A549 (cell line): ENCODE data around the gene HS3ST4.

ENCODE experiments used
- JUNB ChIP-seq: fragments of >200 bp; sonication (Bioruptor Twin); formaldehyde crosslinking; IDR thresholded peaks from 2 replicates; pipeline ENCODE4 v1.6.1; 2016
- KDM1A ChIP-seq: fragments of 200-600 bp; sonication (generic); IDR thresholded peaks from 2 replicates; pipeline ENCODE4 v1.6.1; 2016; ENCODE audit warnings: low read depth, mild to moderate bottlenecking
- MYC ChIP-seq: IDR thresholded peaks from 2 replicates; pipeline ENCODE4 v1.6.1; 2012; ENCODE audit warnings: mild to moderate bottlenecking, inconsistent platforms, low read length, improper control_type of control experiment, borderline replicate concordance
- NR3C1 ChIP-seq: fragments of >200 bp; sonication (Bioruptor Twin); formaldehyde crosslinking; IDR thresholded peaks from 3 replicates; pipeline ENCODE4 v1.6.1; 2017
- POLR2A ChIP-seq: IDR thresholded peaks from 2 replicates; pipeline ENCODE4 v1.6.1; 2012; ENCODE audit warnings: mild to moderate bottlenecking, low read length
- TF ChIP-seq, protein P1 (sequence below): fragments of 250-450 bp; sonication (Bioruptor Pico); IDR thresholded peaks from 2 replicates; pipeline ENCODE4 v1.5.0; 2021; ENCODE audit warnings: mild to moderate bottlenecking, moderate library complexity, borderline replicate concordance
- TF ChIP-seq, protein P2 (sequence below): fragments of >200 bp; sonication (Bioruptor Twin); formaldehyde crosslinking; IDR thresholded peaks from 3 replicates; pipeline ENCODE4 v1.5.1; 2016

DNA sequence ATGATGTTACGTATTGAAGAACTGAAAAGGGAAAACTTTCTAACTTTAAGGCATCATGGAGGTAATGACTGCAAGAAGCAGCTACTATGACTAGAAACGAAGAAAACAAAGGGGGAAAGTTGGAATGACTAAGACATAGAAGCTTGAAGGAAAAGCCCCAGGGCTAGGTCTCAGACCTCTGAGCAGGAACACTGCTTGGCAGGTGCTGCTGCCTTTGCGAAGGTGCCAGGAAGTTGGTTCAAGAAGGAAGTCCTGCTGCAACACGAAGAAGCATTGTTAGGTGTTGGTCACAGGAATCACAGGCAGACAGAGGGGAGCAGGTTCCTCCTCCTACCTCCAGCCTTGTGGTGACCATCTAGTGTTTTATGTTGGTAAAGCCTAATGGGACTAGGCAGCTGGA is 48.1 kb upstream of the HS3ST4 start:
- TF ChIP-seq POLR2A (no peak), JUNB (no peak), KDM1A (no peak), MYC (no peak), NR3C1 (no peak)
- TF ChIP-seq, protein P1, sequence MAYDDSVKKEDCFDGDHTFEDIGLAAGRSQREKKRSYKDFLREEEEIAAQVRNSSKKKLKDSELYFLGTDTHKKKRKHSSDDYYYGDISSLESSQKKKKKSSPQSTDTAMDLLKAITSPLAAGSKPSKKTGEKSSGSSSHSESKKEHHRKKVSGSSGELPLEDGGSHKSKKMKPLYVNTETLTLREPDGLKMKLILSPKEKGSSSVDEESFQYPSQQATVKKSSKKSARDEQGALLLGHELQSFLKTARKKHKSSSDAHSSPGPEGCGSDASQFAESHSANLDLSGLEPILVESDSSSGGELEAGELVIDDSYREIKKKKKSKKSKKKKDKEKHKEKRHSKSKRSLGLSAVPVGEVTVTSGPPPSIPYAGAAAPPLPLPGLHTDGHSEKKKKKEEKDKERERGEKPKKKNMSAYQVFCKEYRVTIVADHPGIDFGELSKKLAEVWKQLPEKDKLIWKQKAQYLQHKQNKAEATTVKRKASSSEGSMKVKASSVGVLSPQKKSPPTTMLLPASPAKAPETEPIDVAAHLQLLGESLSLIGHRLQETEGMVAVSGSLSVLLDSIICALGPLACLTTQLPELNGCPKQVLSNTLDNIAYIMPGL, result no peak
- TF ChIP-seq, protein P2, sequence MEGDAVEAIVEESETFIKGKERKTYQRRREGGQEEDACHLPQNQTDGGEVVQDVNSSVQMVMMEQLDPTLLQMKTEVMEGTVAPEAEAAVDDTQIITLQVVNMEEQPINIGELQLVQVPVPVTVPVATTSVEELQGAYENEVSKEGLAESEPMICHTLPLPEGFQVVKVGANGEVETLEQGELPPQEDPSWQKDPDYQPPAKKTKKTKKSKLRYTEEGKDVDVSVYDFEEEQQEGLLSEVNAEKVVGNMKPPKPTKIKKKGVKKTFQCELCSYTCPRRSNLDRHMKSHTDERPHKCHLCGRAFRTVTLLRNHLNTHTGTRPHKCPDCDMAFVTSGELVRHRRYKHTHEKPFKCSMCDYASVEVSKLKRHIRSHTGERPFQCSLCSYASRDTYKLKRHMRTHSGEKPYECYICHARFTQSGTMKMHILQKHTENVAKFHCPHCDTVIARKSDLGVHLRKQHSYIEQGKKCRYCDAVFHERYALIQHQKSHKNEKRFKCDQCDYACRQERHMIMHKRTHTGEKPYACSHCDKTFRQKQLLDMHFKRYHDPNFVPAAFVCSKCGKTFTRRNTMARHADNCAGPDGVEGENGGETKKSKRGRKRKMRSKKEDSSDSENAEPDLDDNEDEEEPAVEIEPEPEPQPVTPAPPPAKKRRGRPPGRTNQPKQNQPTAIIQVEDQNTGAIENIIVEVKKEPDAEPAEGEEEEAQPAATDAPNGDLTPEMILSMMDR, result no peak
